ENCODE results near the gene BABAM2. TPM values are rescaled to one million over a fixed set of nuclear protein-coding genes. Genes with fewer than 3 reads are reported as not detected.

The BABAM2 gene
- total and polyA plus RNA-seq, 7 donors: 22.9 to 52.3 (median 25.2) TPM

DNA sequence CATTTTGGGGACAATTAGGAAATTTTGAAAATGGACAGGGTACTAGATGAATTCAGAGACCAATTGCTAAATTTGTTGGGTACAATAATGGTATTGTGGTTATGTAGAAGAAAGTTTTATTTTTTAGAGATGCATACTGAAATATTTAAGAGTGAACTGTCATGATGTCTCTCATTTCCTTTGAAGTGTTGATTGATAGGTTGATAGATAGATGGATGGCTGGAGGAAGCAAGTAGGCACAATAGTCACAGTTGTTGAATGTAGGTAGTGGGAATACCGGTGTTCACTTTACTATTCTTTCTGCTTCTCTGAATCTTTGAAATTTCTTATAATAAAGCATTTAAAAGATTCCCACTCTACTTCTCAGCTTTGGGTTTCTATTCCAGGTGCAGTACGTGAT lies 350.4 kb downstream of the BABAM2 start:
- no peak for TF ChIP-seq CTCF (IDR thresholded peaks at IDR 0.05)
- no peak for TF ChIP-seq POLR2A (IDR thresholded peaks at IDR 0.05)
- no peak for TF ChIP-seq POLR2AphosphoS5 (IDR thresholded peaks at IDR 0.05)
- no peak for TF ChIP-seq EP300 (IDR thresholded peaks at IDR 0.05)
- WGBS, 2 donors: 99 to 100% methylated on average over 2 of the region's 2 CpGs
- H3K4me1 ChIP-seq: no peaks in the 10 kb centered on the region
- no peak overlapping the region for H3K27ac ChIP-seq
- no peak for DNase-seq
- H3K36me3 ChIP-seq: peaks cover 0 to 21% (median 0%) of the 10 kb centered on the region in 4 donors
- H3K4me3 ChIP-seq: no peak overlapping the region
- no peaks in the 10 kb centered on the region for H3K27me3 ChIP-seq
- H3K9me3 ChIP-seq: no peaks in the 10 kb centered on the region
- intact Hi-C loops (cut with DNase I): no loop called here

GRCh38 chr2:28247290-28247689 lies 356.8 kb downstream of the BABAM2 start:
- intact Hi-C loops (cut with DNase I): no loop called here
- Histone ChIP-seq H3K9me3 (no peaks in the 10 kb centered on the region), H3K36me3 (peaks cover 0 to 12% (median 0%) of the 10 kb centered on the region in 4 donors), H3K4me1 (peaks cover 0 to 6% (median 2%) of the 10 kb centered on the region in 4 donors), H3K4me3 (no peak overlapping the region), H3K27ac (no peak overlapping the region), H3K27me3 (no peaks in the 10 kb centered on the region)
- 45 to 66% methylated on average over 1 of the region's 1 CpG for WGBS, 2 donors
- TF ChIP-seq CTCF (IDR thresholded peaks at IDR 0.05): no peak
- no peak for TF ChIP-seq POLR2AphosphoS5 (IDR thresholded peaks at IDR 0.05)
- no peak for TF ChIP-seq EP300 (IDR thresholded peaks at IDR 0.05)
- TF ChIP-seq POLR2A (IDR thresholded peaks at IDR 0.05): no peak
- DNase-seq: no peak

GRCh38 chr2:28247734-28248133 lies 357.2 kb downstream of the BABAM2 start:
- no peak overlapping the region for H3K4me3 ChIP-seq
- peaks cover 0 to 6% (median 2%) of the 10 kb centered on the region in 4 donors for H3K4me1 ChIP-seq
- no peak for TF ChIP-seq POLR2AphosphoS5 (IDR thresholded peaks at IDR 0.05)
- DNase-seq: no peak
- H3K27ac ChIP-seq: no peak overlapping the region
- intact Hi-C loops (cut with DNase I): no loop called here
- no peaks in the 10 kb centered on the region for H3K27me3 ChIP-seq
- H3K9me3 ChIP-seq: no peaks in the 10 kb centered on the region
- peaks cover 0 to 12% (median 0%) of the 10 kb centered on the region in 4 donors for H3K36me3 ChIP-seq

DNA sequence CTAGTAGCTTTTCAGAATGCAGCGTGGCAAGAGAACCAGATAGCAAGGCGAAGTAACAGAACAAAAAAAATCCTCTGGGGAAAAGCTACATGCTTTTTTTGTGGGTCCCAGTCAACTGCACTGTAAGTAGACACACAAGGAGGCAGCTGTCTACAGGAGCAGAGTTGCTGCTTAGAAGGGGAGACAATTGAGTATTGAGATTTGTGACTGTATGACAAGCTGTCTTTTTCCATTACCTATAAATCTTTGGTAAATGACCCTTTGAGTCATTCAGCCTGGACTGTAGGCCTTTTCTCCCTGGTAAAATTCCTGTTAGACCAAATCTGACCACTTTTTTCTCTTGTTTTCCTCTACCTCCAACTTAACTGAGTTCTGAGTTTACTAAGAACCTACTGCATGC lies 358.0 kb downstream of the BABAM2 start:
- Histone ChIP-seq H3K36me3 (peaks cover 0 to 12% (median 0%) of the 10 kb centered on the region in 4 donors), H3K27me3 (no peaks in the 10 kb centered on the region), H3K27ac (no peak overlapping the region), H3K9me3 (no peaks in the 10 kb centered on the region), H3K4me3 (no peak overlapping the region), H3K4me1 (peaks cover 0 to 6% (median 2%) of the 10 kb centered on the region in 4 donors)
- intact Hi-C loops (cut with DNase I): no loop called here
- TF ChIP-seq POLR2A (IDR thresholded peaks at IDR 0.05) (no peak), CTCF (IDR thresholded peaks at IDR 0.05) (no peak), POLR2AphosphoS5 (IDR thresholded peaks at IDR 0.05) (no peak), EP300 (IDR thresholded peaks at IDR 0.05) (no peak)
- no peak for DNase-seq
- 84 to 98% methylated on average over 2 of the region's 2 CpGs for WGBS, 2 donors

GRCh38 chr2:28250006-28250405 lies 359.5 kb downstream of the BABAM2 start:
- H3K4me1 ChIP-seq: peaks cover 0 to 6% (median 2%) of the 10 kb centered on the region in 4 donors
- no peak for DNase-seq
- H3K9me3 ChIP-seq: no peaks in the 10 kb centered on the region
- H3K27me3 ChIP-seq: no peaks in the 10 kb centered on the region
- 86 to 94% methylated on average over 4 of the region's 4 CpGs for WGBS, 2 donors
- H3K27ac ChIP-seq: no peak overlapping the region
- intact Hi-C loops (cut with DNase I): no loop called here
- peaks cover 0 to 7% (median 0%) of the 10 kb centered on the region in 4 donors for H3K36me3 ChIP-seq
- TF ChIP-seq POLR2A (IDR thresholded peaks at IDR 0.05) (no peak), POLR2AphosphoS5 (IDR thresholded peaks at IDR 0.05) (no peak), CTCF (IDR thresholded peaks at IDR 0.05) (no peak)
- H3K4me3 ChIP-seq: no peak overlapping the region

Measured in sigmoid colon (tissue), 7 donors.